ENCODE results near the gene FPGS. TPM values are rescaled to one million over a fixed set of nuclear protein-coding genes. Genes with fewer than 3 reads are reported as not detected.

FPGS gene
- total RNA-seq, 2 donors from 2014 or later = 40.4 to 59.5 TPM

- intact Hi-C loops (cut with DNase I) = loop anchor here in 1 of 2 donors (10.0 kb wide), 1 partner anchor 68 kb away; the partner anchor contains the start of gene AK1
- ATAC-seq (no peak), DNase-seq (no peak)
Observed at GRCh38 chr9:127806871-127807270, 4.2 kb downstream of the FPGS start.

- intact Hi-C loops (cut with DNase I) = loop anchor here in 1 of 2 donors (10.0 kb wide), 1 partner anchor 66 kb away; the partner anchor contains the start of gene AK1
- ATAC-seq (no peak), DNase-seq (peak; percentile 48)
Observed at GRCh38 chr9:127808347-127809001, 5.8 kb downstream of the FPGS start.

- DNase-seq (no peak), ATAC-seq (peak; percentile 18 to 29)
- intact Hi-C loops (cut with DNase I) = loop anchor here in 1 of 2 donors (10.0 kb wide), 1 partner anchor 66 kb away; the partner anchor contains the start of gene AK1
Observed at GRCh38 chr9:127809002-127809539, 6.4 kb downstream of the FPGS start.

- DNase-seq (peak; percentile 66), ATAC-seq (peak; percentile 53 to 68)
- intact Hi-C loops (cut with DNase I) = loop anchor here in 1 of 2 donors (10.0 kb wide), 1 partner anchor 65 kb away; the partner anchor contains the start of gene AK1
Observed at GRCh38 chr9:127809540-127810377, 7.1 kb downstream of the FPGS start.

- ATAC-seq = no peak
- DNase-seq = no peak
Observed at GRCh38 chr9:127810378-127811187, 7.9 kb downstream of the FPGS start.

GRCh38 chr9:127812011-127812410 is 9.3 kb downstream of the FPGS start:
- ATAC-seq = no peak
- no peak for DNase-seq
- intact Hi-C loops (cut with DNase I) = no loop called here

More at GRCh38 chr9:127810378-127811187, 7.9 kb downstream of the FPGS start:
- intact Hi-C loops (cut with DNase I) = no loop called here

- ATAC-seq = no peak
- intact Hi-C loops (cut with DNase I) = no loop called here
- peak; percentile 39 for DNase-seq
Observed at GRCh38 chr9:127812936-127813675, 10.4 kb downstream of the FPGS start.

GRCh38 chr9:127813686-127814226 is 11.1 kb downstream of the FPGS start:
- DNase-seq = peak; percentile 64
- ATAC-seq = peak; percentile 4 to 21
- intact Hi-C loops (cut with DNase I) = no loop called here

- intact Hi-C loops (cut with DNase I) = no loop called here
- DNase-seq (no peak), ATAC-seq (no peak)
Observed at GRCh38 chr9:127814619-127815511, 12.2 kb downstream of the FPGS start.

- ATAC-seq (no peak), DNase-seq (peak; percentile 57)
- intact Hi-C loops (cut with DNase I) = no loop called here
Observed at GRCh38 chr9:127815512-127816361, 13.1 kb downstream of the FPGS start.

GRCh38 chr9:127816362-127816725 is 13.7 kb downstream of the FPGS start:
- no peak for DNase-seq
- intact Hi-C loops (cut with DNase I) = no loop called here
- no peak for ATAC-seq

GRCh38 chr9:127816728-127817127 is 14.0 kb downstream of the FPGS start:
- ATAC-seq = no peak
- no peak for DNase-seq
- intact Hi-C loops (cut with DNase I) = no loop called here

GRCh38 chr9:127817881-127818434 is 15.3 kb downstream of the FPGS start:
- DNase-seq = no peak
- intact Hi-C loops (cut with DNase I) = no loop called here
- ATAC-seq = peak in 1 of 2 donors; percentile 16

GRCh38 chr9:127818574-127818973 is 15.9 kb downstream of the FPGS start:
- DNase-seq (no peak), ATAC-seq (no peak)
- intact Hi-C loops (cut with DNase I) = no loop called here

- no peak for ATAC-seq
- no peak for DNase-seq
- intact Hi-C loops (cut with DNase I) = no loop called here
Observed at GRCh38 chr9:127822108-127822507, 19.4 kb downstream of the FPGS start.
